Stimulated activated naive CD8-positive, alpha-beta T cell treated with anti-CD3 and anti-CD28 coated beads, Interleukin-15, amount 100 ng/mL, for 72 hours (primary cell): ENCODE data around the gene ZNF654.

Experiments
- ATAC-seq: fragments of 150-1000 bp; cut with Tn5 transposase; 2 replicates; pipeline ENCODE4 v1.10.0; 2021; ENCODE audit warnings: mild to moderate bottlenecking, moderate library complexity
- DNase-seq, 2 donors: peaks; one replicate each; pipeline ENCODE4 v3.0.0; 2021 to 2022
- H3K27ac Mint-ChIP-seq, 2 donors: one replicate each; pipeline ENCODE4 v1.8.0; 2022; ENCODE audit warnings: mild to moderate bottlenecking in 2 of 2, mixed read lengths in 2 of 2, moderate library complexity in 2 of 2
- H3K27me3 Mint-ChIP-seq: one replicate; pipeline ENCODE4 v1.8.0; 2022; ENCODE audit warnings: mixed read lengths
- H3K4me1 Mint-ChIP-seq: one replicate; pipeline ENCODE4 v1.8.0; 2022; ENCODE audit warnings: mild to moderate bottlenecking, mixed read lengths
- H3K4me3 Mint-ChIP-seq, 2 donors: one replicate each; pipeline ENCODE4 v1.8.0; 2022; ENCODE audit warnings: mild to moderate bottlenecking in 2 of 2, mixed read lengths in 2 of 2, moderate library complexity in 1 of 2
- H3K9me3 Mint-ChIP-seq, 2 donors: one replicate each; pipeline ENCODE4 v1.8.0; 2022; ENCODE audit warnings: mixed read lengths in 2 of 2

The ZNF654 gene

DNA sequence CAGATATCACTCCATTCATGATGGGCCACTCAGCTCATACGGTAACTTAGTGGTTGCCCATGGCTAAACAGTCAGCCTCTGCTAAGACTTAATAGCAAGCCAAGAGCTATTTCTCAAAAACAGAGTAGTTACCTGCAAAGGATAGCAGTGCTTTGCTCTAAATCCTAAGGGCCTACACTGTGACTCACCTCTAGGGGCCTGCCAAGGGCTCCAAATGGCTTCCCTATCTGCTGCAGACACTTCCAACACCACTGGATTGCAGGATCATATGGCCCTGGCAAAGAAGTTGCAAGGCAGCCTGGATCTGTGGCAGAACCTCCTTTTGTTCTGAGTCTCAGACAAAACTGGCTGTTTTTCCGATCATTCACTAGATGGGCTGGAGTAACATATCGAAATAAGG is 18.1 kb upstream of the ZNF654 start:
- Mint-ChIP-seq H3K4me3 (no peak overlapping the region), H3K9me3 (no peaks in the 10 kb centered on the region), H3K27me3 (peaks cover 11% of the 10 kb centered on the region), H3K4me1 (peaks cover 12% of the 10 kb centered on the region), H3K27ac (no peak overlapping the region)
- ATAC-seq (no peak), DNase-seq (no peak)

GRCh38 chr3:88044411-88044810 is 14.6 kb upstream of the ZNF654 start:
- ATAC-seq (no peak), DNase-seq (no peak)
- Mint-ChIP-seq H3K4me3 (no peak overlapping the region), H3K27me3 (no peaks in the 10 kb centered on the region), H3K27ac (peak overlapping the region in 1 of 2 donors; percentile 30), H3K9me3 (no peaks in the 10 kb centered on the region), H3K4me1 (peaks cover 21% of the 10 kb centered on the region)

GRCh38 chr3:88046766-88047165 is 12.3 kb upstream of the ZNF654 start:
- DNase-seq: no peak
- Mint-ChIP-seq H3K27me3 (no peaks in the 10 kb centered on the region), H3K9me3 (no peaks in the 10 kb centered on the region), H3K4me1 (peaks cover 21% of the 10 kb centered on the region), H3K27ac (no peak overlapping the region), H3K4me3 (peak overlapping the region in 1 of 2 donors; percentile 17)
- ATAC-seq: no peak

- peaks cover 34% of the 10 kb centered on the region for H3K4me1 Mint-ChIP-seq
- DNase-seq (no peak), ATAC-seq (no peak)
- no peaks in the 10 kb centered on the region for H3K27me3 Mint-ChIP-seq
- no peaks in the 10 kb centered on the region for H3K9me3 Mint-ChIP-seq
- peak overlapping the region; percentile 96 to 98 for H3K4me3 Mint-ChIP-seq
- H3K27ac Mint-ChIP-seq: peak overlapping the region; percentile 89 to 94
These were observed 1.3 kb upstream of the ZNF654 start for GRCh38 chr3:88057630-88058305.

GRCh38 chr3:88058306-88058580 is 812 bp upstream of the ZNF654 start:
- H3K4me3 Mint-ChIP-seq: peak overlapping the region; percentile 96 to 98
- H3K27ac Mint-ChIP-seq: peak overlapping the region; percentile 99
- H3K9me3 Mint-ChIP-seq: no peaks in the 10 kb centered on the region
- peaks cover 32% of the 10 kb centered on the region for H3K4me1 Mint-ChIP-seq
- DNase-seq: no peak
- no peaks in the 10 kb centered on the region for H3K27me3 Mint-ChIP-seq
- ATAC-seq: no peak

GRCh38 chr3:88059380-88060170 is 520 bp downstream of the ZNF654 start:
- Mint-ChIP-seq H3K4me1 (peaks cover 40% of the 10 kb centered on the region), H3K4me3 (peak overlapping the region; percentile 96 to 98), H3K27me3 (no peaks in the 10 kb centered on the region)

GRCh38 chr3:88061746-88062145 is 2.7 kb downstream of the ZNF654 start:
- no peak for DNase-seq
- no peaks in the 10 kb centered on the region for H3K9me3 Mint-ChIP-seq
- H3K27ac Mint-ChIP-seq: peak overlapping the region in 1 of 2 donors; percentile 75
- no peaks in the 10 kb centered on the region for H3K27me3 Mint-ChIP-seq
- peaks cover 27% of the 10 kb centered on the region for H3K4me1 Mint-ChIP-seq
- no peak for ATAC-seq
- peak overlapping the region; percentile 21 to 61 for H3K4me3 Mint-ChIP-seq

More at GRCh38 chr3:88059380-88060170, 520 bp downstream of the ZNF654 start:
- ATAC-seq (peak; percentile 26), DNase-seq (peak; percentile 2 to 10)
- Mint-ChIP-seq H3K9me3 (no peaks in the 10 kb centered on the region), H3K27ac (peak overlapping the region; percentile 94 to 97)

DNA sequence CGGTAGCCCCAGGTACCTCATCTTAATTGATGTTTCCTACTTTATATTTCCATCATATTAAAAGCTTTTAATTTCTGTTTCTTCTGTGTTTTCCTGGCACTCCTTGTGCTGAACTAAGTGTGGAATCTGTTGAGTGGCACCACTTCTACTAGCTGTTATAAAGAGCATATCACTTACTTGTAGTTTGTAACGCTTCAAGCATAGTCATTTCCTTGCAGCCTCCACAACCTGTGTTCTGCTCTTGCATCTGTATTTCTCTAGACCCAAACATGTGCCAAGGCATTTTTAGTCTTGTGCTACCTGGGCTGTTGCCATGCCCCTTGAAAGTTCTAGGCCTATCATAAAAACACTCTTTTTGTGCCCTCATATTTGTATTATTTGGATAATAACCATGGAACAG is 16.0 kb downstream of the ZNF654 start:
- no peak overlapping the region for H3K4me3 Mint-ChIP-seq
- peaks cover 41% of the 10 kb centered on the region for H3K4me1 Mint-ChIP-seq
- DNase-seq (no peak), ATAC-seq (no peak)
- no peaks in the 10 kb centered on the region for H3K27me3 Mint-ChIP-seq
- peaks cover 0 to 8% of the 10 kb centered on the region in 2 donors for H3K9me3 Mint-ChIP-seq
- peak overlapping the region in 1 of 2 donors; percentile 2 for H3K27ac Mint-ChIP-seq

GRCh38 chr3:88075497-88075896 is 16.4 kb downstream of the ZNF654 start:
- Mint-ChIP-seq H3K4me1 (peaks cover 41% of the 10 kb centered on the region), H3K4me3 (no peak overlapping the region)

DNA sequence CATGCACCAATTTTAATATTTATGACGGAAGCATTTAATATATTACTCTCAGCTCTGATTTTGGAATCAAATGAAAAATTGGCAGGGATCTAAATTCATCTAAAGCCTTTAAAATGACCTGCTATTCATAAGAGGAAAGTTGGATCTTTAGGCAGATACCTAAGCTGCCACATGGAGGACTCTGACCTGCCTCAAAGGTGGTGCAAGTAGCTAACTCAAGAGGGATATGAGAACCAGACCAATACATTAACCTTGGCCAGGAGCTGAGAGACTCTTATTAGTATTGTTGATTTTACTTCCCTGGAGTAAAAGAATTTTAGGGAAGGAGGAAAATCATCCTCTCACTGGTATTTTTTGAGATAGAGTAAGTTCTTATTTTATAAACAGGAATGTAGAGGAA is 17.7 kb downstream of the ZNF654 start:
- Mint-ChIP-seq H3K27me3 (no peaks in the 10 kb centered on the region), H3K4me1 (peaks cover 47% of the 10 kb centered on the region), H3K27ac (no peak overlapping the region), H3K4me3 (no peak overlapping the region), H3K9me3 (peaks cover 0 to 8% of the 10 kb centered on the region in 2 donors)
- ATAC-seq: no peak
- DNase-seq: no peak

More at GRCh38 chr3:88075497-88075896, 16.4 kb downstream of the ZNF654 start:
- DNase-seq (no peak), ATAC-seq (no peak)
- no peaks in the 10 kb centered on the region for H3K27me3 Mint-ChIP-seq
- H3K27ac Mint-ChIP-seq: no peak overlapping the region
- peaks cover 0 to 8% of the 10 kb centered on the region in 2 donors for H3K9me3 Mint-ChIP-seq

DNA sequence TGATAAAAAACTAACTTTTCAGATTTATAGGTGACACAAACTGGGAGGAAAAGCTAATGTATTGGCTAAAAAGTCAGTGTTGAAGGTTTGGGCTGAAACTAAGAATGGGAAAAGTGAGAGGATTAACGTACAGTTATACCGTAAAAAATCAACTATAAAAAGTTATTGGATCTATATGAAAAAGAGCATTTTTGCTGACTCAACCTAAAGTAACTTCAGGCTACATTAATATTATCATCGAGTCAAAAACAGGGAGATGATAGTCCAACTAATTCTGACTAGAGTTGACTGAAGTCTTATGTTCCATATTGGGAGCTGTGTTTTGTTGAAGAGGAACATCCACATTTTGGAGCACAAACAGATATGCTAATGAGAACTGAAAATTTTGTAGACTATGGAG is 19.9 kb downstream of the ZNF654 start:
- peaks cover 39% of the 10 kb centered on the region for H3K4me1 Mint-ChIP-seq
- no peak overlapping the region for H3K27ac Mint-ChIP-seq
- no peaks in the 10 kb centered on the region for H3K27me3 Mint-ChIP-seq
- no peaks in the 10 kb centered on the region for H3K9me3 Mint-ChIP-seq
- no peak overlapping the region for H3K4me3 Mint-ChIP-seq
- DNase-seq (no peak), ATAC-seq (no peak)

DNA sequence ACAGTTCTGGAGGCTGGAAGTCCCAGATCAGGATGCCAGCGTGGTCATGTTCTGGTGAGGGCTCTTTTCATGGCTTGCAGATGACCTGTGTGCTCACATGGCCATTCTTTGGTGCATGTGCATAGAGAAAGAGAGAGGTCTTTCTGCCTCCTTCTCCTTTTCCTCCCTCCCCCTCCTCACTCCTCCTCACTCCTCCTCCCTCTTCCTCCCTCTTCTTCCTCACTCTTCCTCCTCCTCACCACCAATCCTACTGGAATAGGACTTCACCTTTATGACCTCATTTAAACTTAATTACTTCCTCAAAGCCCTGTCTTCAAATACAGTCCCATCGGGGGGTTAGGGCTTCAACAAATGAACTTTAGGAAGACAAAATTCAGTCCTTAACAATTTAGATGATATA is 23.8 kb downstream of the ZNF654 start:
- no peaks in the 10 kb centered on the region for H3K9me3 Mint-ChIP-seq
- H3K27ac Mint-ChIP-seq: no peak overlapping the region
- ATAC-seq (no peak), DNase-seq (no peak)
- H3K4me3 Mint-ChIP-seq: no peak overlapping the region
- H3K4me1 Mint-ChIP-seq: peaks cover 22% of the 10 kb centered on the region
- H3K27me3 Mint-ChIP-seq: no peaks in the 10 kb centered on the region

DNA sequence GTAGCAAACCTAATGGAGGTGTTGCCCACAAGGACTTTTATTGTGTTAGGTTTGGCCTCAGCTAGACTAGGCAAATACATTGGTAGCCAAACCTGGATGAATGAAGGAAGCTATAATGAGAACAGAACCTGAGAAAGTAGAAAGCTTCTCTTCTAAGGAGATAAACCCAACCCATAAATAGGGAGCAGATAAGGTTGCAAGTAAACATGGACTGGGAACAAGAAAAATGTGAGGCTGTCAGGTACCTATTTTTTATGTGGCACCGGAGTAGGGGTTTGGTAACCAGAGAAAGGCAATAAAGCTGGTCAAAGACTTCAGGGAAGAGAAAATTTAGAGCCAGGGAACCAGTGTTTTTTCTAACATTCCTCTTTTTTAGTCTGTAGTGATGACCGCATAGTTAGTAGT is 25.0 kb downstream of the ZNF654 start:
- no peaks in the 10 kb centered on the region for H3K27me3 Mint-ChIP-seq
- H3K9me3 Mint-ChIP-seq: no peaks in the 10 kb centered on the region
- H3K4me3 Mint-ChIP-seq: no peak overlapping the region
- no peak for DNase-seq
- H3K4me1 Mint-ChIP-seq: peaks cover 14% of the 10 kb centered on the region
- no peak overlapping the region for H3K27ac Mint-ChIP-seq
- ATAC-seq: no peak

GRCh38 chr3:88090681-88091080 is 31.6 kb downstream of the ZNF654 start:
- no peak for DNase-seq
- no peak overlapping the region for H3K4me3 Mint-ChIP-seq
- H3K4me1 Mint-ChIP-seq: no peaks in the 10 kb centered on the region
- H3K9me3 Mint-ChIP-seq: peaks cover 0 to 4% of the 10 kb centered on the region in 2 donors
- ATAC-seq: no peak
- H3K27me3 Mint-ChIP-seq: no peaks in the 10 kb centered on the region
- no peak overlapping the region for H3K27ac Mint-ChIP-seq

- peaks cover 2 to 5% of the 10 kb centered on the region in 2 donors for H3K9me3 Mint-ChIP-seq
- no peak for ATAC-seq
- no peak overlapping the region for H3K27ac Mint-ChIP-seq
- H3K4me1 Mint-ChIP-seq: no peaks in the 10 kb centered on the region
- H3K27me3 Mint-ChIP-seq: no peaks in the 10 kb centered on the region
- DNase-seq: no peak
- no peak overlapping the region for H3K4me3 Mint-ChIP-seq
These were observed 33.2 kb downstream of the ZNF654 start for GRCh38 chr3:88092270-88092669.

- peaks cover 11 to 13% of the 10 kb centered on the region in 2 donors for H3K9me3 Mint-ChIP-seq
- ATAC-seq: no peak
- no peak for DNase-seq
- H3K4me1 Mint-ChIP-seq: no peaks in the 10 kb centered on the region
- H3K27ac Mint-ChIP-seq: no peak overlapping the region
- no peak overlapping the region for H3K4me3 Mint-ChIP-seq
- no peaks in the 10 kb centered on the region for H3K27me3 Mint-ChIP-seq
These were observed 34.2 kb downstream of the ZNF654 start for GRCh38 chr3:88093266-88093665.
